GM19395 (cell line): ENCODE data around the gene FXYD5.

Experiments
- ATAC-seq: cut with Tn5 transposase; IDR thresholded peaks from one replicate; pipeline ENCODE4 v1.9.1; 2021; ENCODE audit warnings: mild to moderate bottlenecking, moderate library complexity; ENCODE audit not compliant: unreplicated experiment

Gene FXYD5, protein sequence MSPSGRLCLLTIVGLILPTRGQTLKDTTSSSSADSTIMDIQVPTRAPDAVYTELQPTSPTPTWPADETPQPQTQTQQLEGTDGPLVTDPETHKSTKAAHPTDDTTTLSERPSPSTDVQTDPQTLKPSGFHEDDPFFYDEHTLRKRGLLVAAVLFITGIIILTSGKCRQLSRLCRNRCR

DNA sequence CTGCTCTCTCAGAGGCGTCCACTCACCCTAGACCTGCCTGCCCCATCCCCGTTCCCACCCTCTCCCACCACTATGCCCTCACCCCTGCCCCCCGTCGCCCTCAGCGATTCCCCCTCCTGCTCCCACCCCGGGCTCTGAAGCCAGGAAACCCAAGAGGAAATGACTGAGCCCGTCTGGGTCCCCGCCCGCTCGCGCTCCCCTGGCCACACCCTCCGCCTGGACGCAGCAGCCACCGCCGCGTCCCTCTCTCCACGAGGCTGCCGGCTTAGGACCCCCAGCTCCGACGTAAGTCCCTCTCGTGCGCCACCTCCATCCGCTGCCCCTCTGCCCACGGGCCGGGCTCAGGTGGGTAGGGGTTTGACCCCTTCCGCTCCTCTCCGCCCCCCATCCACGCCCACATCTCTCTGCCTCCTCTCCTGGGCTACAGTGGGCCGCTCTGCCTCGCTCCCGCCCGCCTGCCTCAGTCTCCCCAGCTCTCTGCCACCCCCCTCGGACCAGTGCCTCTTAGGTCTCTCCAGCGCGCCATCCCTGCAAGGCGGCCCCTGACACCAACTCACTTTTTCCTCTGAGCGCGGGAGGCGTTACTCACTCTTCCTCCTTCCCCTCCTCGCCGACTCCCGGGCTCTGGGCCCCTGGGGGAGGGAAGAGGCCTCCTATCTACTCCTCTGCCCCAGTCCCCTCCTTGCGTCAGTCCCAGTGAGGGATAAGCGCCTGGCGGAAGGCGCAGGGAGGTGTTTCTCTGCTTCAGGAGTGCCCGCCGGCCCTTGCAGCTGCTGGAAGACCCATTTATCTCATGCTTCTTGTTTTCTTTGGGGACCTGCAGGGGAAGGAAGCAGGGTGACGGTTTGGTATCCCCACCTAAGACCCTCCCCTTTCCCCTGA is at the start of gene FXYD5:
Gene FXYD5, plus strand, starts transcription at position 211 of the 882 bp plus-strand sequence. CDS start 816 bp downstream, outside the sequence.
- ATAC-seq: no peak

DNA sequence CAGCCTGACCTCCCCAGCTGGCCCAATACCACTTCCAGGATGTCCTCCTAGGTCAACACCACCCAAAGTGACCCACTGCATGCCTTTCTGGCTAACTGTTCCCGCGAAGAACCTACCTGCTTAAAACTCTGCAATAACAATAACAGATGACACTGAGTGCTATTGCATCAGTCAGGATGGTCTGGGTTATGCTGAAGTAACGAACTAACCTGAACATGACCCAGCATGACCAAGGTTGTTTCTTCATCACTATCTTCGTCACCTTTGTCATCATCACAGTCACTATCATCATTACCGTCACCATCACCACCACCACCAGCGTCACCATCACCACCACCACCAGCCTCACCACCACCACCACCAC is 49.5 kb upstream of the FXYD5 start:
- ATAC-seq: no peak

DNA sequence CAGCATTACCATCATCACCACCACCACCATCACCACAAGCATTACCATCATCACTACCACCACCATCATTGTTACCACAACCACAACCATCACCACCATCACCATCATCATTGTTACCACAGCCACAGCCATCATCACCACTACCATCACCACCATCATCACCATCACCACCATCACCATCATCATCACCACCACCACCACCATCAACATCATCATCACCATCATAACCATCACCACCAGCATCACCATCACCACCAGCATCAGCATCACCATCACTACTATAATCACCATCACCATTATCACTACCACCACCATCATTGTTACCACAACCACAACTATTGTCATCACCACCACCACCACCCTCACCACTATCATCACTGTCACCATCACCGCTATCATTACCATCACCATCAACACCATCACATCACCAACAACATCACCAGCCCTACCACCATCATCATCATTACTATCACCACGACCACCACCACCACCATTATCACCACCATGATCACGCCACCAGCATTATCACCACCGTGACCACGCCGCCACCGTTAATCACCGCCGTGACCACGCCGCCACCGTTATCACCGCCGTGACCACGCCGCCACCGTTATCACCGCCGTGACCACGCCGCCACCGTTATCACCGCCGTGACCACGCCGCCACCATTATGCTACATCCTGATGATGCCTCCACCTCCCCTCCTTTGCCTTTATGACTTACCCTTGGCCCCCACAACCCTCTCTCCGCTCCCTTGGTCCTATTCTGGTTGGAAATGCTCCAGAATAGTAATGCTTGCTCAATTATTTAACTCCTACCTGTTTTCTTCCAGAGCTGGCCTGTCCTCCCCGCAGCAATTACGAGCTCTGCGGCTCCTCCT is 48.9 kb upstream of the FXYD5 start:
- no peak for ATAC-seq

DNA sequence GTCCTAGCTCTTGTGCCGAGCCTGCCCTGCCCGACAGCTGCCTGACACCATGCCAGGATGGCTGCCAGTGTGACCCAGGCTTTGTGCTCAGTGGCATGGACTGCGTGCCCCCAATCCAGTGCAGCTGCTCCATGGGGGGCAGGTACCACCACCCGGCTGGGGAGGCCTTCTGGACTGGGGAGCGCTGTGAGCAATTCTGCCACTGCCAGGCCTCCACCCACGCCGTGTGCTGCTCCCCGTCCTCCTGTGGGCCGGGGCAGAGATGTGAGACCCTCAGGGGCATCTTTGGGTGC is 48.3 kb upstream of the FXYD5 start:
- ATAC-seq: no peak

DNA sequence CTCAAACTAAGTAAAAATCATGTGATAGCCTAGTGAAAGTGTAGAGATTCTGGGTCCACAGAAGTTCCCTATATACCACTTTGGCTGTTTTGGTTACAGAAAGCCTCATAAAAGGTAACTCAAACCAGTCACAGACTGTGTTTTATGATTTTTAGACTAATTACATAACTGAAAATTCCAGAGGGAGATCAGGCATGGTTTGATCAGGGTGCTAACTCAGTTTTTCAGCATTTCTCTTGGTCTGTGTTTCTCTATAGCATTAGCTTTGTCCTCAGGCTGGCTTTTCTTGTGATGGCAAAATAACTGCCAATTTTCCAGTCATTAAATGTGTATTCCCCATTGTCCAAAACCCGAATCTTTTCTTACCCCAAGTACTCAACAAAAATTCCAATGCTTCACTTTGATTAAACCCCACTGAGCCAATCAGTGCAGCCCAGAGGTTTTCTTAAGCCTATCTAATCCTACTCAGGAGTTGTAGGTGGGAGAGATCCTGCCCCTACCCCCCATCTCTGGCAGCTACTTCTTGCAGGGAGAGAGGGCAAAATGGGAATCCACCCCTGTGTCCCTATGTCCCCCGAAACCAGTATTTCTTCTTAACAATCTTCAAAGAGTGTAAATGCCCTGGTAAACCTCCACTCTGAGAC is 47.5 kb upstream of the FXYD5 start:
- ATAC-seq: no peak

DNA sequence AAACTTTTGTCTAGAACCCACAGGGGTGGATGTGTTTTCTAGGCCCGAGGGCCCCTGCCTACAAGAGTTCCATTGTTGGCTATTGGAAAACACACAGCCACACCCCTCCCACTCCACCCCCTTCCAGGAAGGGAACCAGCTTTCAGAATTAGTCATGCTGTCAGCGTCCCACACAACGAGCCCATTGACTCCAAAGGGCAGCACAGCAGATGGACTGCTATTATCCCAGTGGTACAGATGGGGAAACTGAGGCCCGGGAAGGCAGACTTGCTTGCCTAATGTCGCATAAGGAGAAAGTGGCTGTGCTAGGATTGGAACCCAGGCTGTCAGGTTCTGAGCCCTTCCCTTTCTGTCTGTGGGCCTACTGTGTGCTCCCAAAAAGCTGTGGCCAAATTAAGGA is 47.0 kb upstream of the FXYD5 start:
- ATAC-seq: no peak

DNA sequence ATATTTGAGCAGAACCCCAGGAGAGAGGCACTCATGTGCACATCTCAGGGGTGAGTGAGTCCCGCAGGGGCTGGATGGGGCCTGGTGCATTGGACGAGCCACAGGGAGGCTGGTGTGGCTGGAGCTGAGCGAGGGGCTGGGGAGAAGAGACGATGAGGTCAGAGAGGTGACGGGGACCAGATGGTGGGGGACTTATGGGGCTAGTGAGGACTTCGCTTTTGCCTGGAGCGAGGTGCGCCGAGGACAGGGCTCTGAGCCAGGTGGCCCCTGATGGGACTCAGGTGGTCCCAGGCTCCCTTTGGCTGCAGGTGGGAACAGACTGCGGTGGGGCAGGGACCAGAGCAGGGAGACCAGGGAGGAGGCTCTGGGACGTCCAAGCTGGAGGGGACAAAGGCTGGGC is 45.8 kb upstream of the FXYD5 start:
- ATAC-seq: no peak

DNA sequence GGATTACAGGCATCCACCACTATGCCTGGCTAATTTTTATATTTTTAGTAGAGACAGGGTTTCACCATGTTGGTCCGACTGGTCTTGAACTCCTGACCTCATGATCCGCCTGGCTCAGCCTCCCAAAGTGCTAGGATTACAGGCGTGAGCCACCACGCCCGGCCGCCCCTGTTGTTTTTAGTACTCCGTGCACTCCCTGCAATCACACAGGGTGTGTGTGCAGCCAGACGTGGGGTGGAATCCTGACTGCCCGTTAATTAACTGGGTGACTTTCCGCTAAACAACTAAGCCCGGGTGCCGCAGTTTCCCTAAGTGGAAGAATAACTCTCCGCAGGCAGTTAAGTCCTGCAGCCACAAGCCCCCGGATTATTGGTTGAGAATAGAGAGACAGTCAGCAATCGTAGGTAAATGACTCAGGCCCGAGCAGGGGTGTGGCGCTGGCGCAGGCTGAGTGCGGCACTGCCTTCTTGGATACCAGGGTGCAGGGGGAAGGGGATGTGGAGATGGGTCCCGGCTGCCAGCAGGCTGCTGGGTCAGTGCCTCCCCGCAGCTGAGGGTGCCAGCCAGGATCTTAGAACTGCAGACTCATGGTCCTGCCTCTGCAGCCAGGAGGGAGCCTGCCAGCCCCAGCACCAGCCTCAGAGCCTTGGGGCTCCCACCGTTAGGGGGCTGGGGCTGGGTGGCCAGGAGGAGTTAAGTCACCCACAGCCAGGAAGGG is 45.0 kb upstream of the FXYD5 start:
- ATAC-seq: no peak

DNA sequence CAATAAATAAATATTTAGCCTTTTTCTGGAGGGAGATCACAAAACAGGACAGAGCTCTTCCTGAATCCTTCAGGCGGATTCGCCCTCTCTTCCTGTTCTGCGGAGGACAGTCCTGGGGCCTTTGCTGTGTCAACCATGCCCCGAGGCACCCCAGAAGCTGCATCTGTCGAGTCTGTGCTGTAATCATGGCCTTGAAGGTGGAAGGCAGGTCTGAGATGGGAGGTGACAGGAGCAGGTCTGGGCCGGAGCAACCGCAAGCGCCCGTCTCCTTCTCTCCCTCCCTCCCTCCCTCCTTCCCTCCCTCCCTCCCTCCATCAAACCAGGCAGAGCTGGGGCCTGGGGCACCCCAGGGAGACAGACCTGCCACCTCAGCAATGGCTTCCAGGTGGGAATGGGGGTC is 43.6 kb upstream of the FXYD5 start:
- ATAC-seq: no peak

DNA sequence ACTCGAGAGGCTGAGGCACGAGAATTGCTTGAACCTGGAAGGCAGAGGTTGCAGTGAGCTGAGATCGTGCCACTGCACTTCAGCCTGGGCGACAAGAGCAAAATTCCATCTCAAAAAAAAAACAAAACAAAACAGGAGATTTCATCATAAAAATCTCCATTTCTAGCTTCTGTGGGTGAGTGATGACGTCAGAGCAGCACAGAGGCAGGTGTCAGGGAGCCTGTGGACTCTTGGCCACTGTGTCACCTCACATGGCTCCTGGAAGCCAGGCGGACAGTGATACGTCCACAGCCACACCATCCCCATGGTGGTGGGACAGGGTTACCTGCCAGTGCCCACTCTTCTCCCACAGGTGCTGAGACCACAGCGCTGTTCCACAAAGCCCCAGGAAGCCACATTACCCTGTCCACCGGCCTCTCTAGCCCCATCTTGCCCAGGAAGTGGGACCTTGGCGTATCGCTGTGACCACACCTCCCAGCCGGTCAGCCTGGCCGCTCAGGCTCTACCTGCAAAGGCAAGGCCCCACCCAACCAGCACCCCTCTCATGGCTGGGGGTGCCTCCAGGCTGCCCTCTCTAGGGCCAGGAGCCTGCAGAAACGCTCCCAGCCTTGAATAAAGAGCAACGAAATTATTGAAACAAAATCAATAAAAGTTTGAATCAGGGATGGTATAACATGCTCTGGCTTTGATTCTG is 41.4 kb upstream of the FXYD5 start:
- no peak for ATAC-seq

DNA sequence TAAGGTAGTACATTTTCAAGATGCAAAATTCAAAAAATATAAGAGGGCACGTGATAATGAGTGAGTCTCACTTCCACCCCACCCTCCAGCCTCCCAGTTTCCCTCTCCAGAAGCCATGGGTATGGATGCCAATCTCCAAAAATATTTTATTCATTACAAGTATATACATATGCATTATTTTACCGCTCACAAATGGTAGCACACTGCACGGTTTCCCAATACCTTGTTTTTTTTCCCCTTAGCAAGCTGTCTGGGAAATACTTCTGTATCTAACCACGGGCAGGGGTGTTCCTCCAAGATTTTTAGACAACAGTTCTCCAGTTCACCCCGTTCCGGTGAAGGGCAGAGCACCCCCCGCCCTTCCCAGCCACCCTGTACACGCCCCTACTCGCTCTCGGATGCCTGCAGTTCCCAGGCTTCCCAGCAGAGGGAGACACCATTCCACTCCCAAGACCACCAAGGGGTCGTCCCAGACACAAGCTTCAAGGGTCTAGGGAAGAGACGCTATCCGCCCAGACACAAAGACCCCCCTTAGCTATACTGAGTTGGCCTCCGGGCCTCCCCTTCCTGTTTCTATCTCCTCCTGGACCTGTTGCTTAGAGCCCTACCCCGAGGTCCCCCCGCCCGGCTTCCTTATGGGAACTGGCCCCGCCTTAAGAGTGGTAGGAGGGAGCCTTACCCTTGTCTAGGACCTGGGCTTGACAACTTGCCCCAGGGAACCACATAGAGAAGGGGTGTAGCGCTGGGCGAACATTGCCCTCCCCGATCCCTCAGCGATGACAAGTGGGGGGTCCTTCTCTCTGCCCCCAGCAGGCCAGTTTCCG is 40.0 kb upstream of the FXYD5 start:
- no peak for ATAC-seq

DNA sequence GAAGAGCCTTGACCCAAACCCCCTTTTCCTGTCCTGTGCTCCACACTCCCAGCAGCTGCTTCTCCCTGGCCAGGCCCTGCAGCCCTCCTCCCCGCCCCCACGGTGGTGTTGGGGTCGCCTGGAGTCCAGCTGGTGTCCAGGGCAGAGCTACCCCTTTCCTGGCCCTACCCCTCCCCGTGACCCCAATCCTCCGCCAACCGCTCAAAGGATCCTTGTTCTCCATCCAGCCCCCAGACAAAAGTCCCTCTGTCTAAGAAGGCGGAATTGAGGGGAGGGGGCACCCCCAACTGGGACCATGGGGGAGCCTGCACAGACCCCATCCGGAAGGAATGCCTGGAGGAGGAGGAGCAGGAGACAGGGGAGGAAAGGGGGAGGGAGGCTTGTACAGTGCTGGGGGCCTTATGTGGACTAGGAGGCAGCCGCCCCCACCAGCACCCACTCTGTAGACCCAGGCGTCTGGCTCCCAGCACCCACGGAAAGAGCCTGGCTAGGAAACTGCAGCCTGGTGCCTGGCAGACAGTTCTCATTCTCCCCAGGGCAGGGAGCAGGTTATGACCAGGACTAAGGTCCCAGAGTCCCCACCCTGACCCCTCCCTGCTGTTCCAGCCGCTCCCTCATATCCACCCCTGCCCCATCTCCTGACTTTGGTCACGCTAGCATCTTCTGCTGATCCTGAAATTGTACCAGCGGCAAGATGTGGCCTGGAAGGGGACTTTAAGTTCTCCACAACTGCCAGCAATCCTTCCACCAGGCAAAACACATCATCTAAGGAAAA is 39.2 kb upstream of the FXYD5 start, which contains the start of gene FXYD3:
Gene FXYD3, plus strand, starts transcription at position 647 of the 775 bp plus-strand sequence. CDS start 3,554 bp downstream, outside the sequence.
- ATAC-seq: no peak

DNA sequence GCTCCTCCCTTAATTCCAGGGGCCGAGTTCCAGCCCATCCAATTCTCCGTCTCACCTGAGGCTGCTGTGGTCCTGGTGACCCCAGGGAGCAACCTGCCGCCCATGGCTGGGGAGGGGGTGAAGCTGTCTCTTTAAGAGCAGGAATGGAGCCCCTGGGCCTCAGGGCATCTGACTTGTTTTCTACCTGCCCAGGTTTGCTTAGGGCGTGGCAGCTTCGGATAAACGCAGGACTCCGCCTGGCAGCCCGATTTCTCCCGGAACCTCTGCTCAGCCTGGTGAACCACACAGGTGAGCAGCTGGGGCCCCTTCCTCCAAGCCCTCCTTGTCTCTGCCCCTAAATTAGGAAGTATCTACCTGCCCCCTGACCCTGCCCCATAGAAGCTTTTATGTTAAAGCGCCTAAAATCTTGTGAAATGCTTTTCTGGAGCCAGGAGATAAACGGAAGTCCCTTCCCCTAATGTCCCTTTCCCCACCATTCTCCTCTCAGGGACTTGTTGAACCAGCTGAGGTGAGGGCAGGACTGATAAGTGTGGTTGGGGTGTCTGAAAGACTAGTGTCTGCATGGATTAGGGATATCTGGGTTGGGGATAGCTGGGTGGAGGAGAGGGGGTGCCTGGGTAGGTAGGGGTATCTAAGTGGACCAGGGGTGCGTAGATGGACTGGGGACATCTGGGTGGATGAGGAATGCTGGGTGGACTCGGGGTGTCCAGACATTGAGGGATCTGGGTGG is 38.3 kb upstream of the FXYD5 start:
- ATAC-seq: no peak

DNA sequence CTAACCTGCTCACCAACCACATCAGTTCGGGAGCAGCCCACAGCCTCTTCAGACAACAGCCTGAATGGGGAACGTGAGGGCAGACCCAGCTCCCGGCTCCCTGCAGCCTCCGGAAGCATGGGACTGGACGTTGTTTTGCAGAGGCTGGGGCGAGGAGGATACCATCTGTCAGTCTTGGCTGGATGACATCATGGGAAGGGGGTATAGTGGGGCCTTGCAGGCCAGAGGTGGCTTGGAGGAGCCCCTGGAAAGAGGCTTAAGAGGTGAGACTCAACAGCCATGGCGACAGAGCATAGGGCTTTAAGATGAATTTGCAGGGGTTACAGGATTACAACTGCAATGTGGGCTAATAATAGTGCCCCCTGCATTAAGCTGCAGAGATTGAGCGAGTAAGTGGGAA is 37.4 kb upstream of the FXYD5 start:
- ATAC-seq: no peak

DNA sequence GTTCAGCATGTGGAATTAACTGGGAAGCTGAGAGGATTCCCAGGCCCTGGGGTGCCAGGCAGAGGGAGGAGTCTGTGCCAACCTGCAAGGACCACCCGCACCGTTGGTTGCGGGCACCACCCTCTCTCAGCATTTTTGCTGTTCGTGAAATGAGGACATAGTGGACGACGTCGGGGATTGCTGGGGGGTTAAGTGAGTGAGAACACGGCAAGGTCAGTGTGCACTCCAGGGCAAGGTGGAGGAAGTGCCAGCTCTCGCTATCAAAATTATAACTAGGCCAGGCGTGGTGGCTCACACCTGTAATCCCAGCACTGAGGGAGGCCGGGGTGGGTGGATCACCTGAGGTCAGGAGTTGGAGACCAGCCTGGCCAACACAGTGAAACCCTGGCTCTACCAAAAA is 36.7 kb upstream of the FXYD5 start:
- ATAC-seq: no peak

DNA sequence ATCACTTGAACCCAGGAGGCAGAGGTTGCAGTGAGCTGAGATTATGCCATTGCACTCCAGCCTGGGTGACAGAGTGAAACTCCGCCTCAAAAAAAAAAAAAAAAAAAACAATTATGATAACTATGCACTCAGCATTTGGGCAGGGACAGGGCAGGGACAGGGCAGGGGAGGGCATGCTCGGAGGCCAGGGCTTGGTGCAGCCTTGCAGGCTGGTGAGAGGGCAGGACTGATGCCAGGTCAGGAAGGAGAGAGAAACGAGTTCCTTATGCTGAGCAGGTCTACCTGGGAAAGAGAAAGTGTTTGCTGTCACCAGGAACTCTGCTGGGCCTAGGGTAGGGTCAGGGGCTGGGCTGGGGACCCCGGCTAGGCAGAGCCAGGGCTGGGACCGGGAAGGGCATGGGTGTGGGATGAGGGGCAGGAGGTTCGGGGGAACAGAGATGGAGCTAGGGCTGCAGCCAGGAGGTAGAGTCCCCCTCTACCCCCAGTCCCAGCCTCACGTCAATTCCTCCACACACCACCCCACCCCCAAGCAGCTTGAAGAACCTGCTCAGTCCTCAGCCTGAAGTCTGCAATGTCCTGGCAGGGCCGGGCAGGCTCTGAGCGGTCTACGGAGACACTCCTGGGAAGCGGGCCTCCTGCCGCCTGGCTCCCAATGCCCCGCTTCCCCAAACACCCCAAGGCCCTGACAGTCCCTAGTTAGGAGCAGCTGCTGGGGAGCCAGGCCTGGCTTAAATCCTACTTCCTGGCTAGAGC is 36.1 kb upstream of the FXYD5 start:
- ATAC-seq: no peak

DNA sequence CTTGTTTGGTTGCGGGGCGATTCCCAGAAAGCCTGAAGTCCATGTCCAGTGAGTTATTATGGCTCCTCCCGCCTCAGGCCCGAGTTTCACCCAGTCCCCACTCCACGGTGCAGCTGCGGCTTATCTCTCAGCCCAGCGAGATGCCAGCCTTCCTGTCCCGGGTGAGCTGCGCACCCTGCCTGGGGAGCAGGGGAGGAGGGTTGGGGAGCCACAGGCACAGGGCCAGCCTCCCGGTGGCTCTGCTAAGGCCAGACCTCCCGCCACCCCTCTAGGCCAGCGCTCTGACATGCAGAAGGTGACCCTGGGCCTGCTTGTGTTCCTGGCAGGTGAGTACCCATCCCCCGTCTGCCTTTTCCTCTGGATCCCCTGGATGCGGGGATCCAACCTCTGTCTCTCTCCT is 35.4 kb upstream of the FXYD5 start:
- no peak for ATAC-seq
